ENCODE results near the gene MRPS18C. TPM values are rescaled to one million over a fixed set of nuclear protein-coding genes. Genes with fewer than 3 reads are reported as not detected.

MRPS18C gene
- total RNA-seq (10 to 100 TPM; 21.2 to 43.1 TPM), polyA plus RNA-seq (10 to 100 TPM; 35.4 to 47.4 TPM)
- long read RNA-seq, donor 1, transcript MRPS18C-204 (5 exons, 666 nt): minor isoform, 6 of 50 reads
- long read RNA-seq, donor 1, transcript MRPS18C-201 (6 exons, 1,643 nt): major isoform, 44 of 50 reads
- long read RNA-seq, donor 1, partial matches to known transcripts: 0 of 50 reads
- long read RNA-seq, donor 1, other reads (novel, unspliced or antisense): 0 of 50 reads
- long read RNA-seq, donor 2, transcript MRPS18C-204 (5 exons, 666 nt): minor isoform, 5 of 50 reads
- long read RNA-seq, donor 2, transcript MRPS18C-201 (6 exons, 1,643 nt): major isoform, 23 of 50 reads
- long read RNA-seq, donor 2, partial matches to known transcripts: 21 of 50 reads
- long read RNA-seq, donor 2, other reads (novel, unspliced or antisense): 0 of 50 reads
- long read RNA-seq, donor 3, transcript MRPS18C-201 (6 exons, 1,643 nt): major isoform, 26 of 32 reads
- long read RNA-seq, donor 3, partial matches to known transcripts: 0 of 32 reads
- long read RNA-seq, donor 3, other reads (novel, unspliced or antisense): 0 of 32 reads
- long read RNA-seq, donor 4, transcript MRPS18C-204 (5 exons, 666 nt): minor isoform, 6 of 30 reads
- long read RNA-seq, donor 4, transcript MRPS18C-201 (6 exons, 1,643 nt): major isoform, 22 of 30 reads
- long read RNA-seq, donor 4, partial matches to known transcripts: 0 of 30 reads
- long read RNA-seq, donor 4, other reads (novel, unspliced or antisense): 0 of 30 reads
- long read RNA-seq, donor 5, transcript MRPS18C-201 (6 exons, 1,643 nt): major isoform, 61 of 73 reads
- long read RNA-seq, donor 5, transcript MRPS18C-204 (5 exons, 666 nt): minor isoform, 9 of 73 reads
- long read RNA-seq, donor 5, partial matches to known transcripts: 0 of 73 reads
- long read RNA-seq, donor 5, other reads (novel, unspliced or antisense): 0 of 73 reads

DNA sequence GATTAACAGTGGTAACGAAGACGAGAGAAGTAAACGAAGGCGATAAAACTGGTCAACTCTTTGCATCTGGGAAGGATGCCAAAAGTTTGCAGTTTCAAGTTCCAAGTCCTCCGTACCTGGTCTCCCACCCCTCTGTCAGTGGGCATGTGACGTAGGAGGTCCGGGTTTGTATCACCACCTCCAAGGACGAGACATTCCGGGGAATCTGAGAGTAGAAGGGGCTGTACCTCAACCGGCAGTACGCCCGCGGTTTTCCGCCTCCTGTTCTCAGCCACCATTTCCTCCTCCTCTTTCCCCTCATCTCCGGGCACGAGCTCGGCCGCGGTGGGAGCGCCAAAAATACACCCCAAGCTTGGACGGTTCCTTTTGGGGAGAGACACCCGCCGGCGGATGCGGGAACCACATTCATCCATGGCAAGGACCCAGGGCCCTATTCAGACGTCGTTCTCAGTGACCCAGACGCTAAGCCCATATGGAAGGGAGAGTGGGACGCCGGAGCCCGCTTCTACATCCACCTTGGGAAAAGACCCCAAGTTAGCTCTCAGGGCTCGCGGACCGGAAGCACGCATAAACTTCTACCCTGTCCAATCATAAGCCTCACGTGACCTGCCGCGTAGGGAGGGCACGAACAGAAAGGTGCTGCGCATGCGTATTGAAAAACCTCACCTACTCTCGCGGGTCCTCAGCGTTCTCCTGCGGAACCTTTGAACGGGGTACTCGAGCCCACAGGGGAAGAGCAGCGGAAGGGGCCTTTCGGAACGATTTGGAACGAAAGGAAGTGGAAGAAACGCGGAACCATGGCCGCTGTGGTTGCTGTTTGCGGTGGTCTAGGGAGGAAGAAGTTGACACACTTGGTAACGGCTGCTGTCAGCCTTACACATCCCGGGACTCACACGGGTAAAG is at the start of gene MRPS18C, which contains the start of gene HELQ:
Gene MRPS18C, plus strand, starts transcription at position 778 of the 903 bp plus-strand sequence. Its CDS starts 20 bp downstream, at position 798.
Gene HELQ, minus strand, starts transcription at position 543 of the 903 bp plus-strand sequence. Its CDS starts 130 bp downstream, at position 413.
- Histone ChIP-seq H3K4me1 (ENCODE audit: control insufficient read depth in 5 of 5, insufficient read depth in 5 of 5, low read length in 5 of 5) (peaks cover 0 to 21% (median 3%) of the 10 kb centered on the region in 5 donors), H3K27me3 (ENCODE audit: control insufficient read depth in 3 of 3, insufficient read depth in 3 of 3, low read length in 2 of 3) (no peaks in the 10 kb centered on the region), H3K36me3 (ENCODE audit: control insufficient read depth in 4 of 4, insufficient read depth in 4 of 4, low read length in 4 of 4) (peaks cover 2 to 25% (median 13%) of the 10 kb centered on the region in 4 donors), H3K4me3 (peak within 1 kb of the TSS; percentile 66), H3K9ac (ENCODE audit: insufficient read depth in 1 of 2, low read length in 2 of 2) (peak within 1 kb of the TSS; percentile 84 to 99), H3K9me3 (ENCODE audit: control insufficient read depth in 4 of 4, insufficient read depth in 3 of 4, low read length in 3 of 4) (no peaks in the 10 kb centered on the region), H3K27ac (ENCODE audit: low read depth in 1 of 2, low read length in 1 of 2) (peak within 1 kb of the TSS; percentile 88 to 98)
- DNase-seq (peak; percentile 98 to 100 (median 100)), ATAC-seq (ENCODE audit: insufficient read depth, low FRiP score) (peak; percentile 94)
- TF ChIP-seq, protein P1, sequence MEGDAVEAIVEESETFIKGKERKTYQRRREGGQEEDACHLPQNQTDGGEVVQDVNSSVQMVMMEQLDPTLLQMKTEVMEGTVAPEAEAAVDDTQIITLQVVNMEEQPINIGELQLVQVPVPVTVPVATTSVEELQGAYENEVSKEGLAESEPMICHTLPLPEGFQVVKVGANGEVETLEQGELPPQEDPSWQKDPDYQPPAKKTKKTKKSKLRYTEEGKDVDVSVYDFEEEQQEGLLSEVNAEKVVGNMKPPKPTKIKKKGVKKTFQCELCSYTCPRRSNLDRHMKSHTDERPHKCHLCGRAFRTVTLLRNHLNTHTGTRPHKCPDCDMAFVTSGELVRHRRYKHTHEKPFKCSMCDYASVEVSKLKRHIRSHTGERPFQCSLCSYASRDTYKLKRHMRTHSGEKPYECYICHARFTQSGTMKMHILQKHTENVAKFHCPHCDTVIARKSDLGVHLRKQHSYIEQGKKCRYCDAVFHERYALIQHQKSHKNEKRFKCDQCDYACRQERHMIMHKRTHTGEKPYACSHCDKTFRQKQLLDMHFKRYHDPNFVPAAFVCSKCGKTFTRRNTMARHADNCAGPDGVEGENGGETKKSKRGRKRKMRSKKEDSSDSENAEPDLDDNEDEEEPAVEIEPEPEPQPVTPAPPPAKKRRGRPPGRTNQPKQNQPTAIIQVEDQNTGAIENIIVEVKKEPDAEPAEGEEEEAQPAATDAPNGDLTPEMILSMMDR (IDR thresholded peaks at IDR 0.05; ENCODE audit: control extremely low read depth, extremely low read depth): no peak
- 0 to 1% methylated on average over 58 of the region's 58 CpGs for WGBS, 2 donors

DNA sequence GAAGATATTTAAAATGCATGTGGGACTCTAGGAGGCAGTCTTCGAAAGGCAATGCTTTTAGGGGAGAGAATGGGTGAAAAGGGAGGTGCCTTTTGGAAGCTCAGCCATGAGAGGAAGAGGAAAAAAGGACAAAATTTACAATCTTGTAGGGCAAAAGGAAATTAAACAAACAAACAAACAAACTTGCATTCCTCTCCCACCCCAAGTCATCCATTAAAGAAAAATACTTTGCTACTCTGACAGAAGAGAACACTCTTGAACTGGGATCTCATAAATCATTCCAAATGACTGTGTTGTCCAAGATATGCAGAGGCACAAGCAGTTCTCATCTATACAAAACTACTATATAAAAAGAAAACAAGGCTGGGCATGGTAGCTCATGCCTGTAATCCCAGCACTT is 47.0 kb upstream of the MRPS18C start:
- no peak for ATAC-seq (ENCODE audit: insufficient read depth, low FRiP score)

DNA sequence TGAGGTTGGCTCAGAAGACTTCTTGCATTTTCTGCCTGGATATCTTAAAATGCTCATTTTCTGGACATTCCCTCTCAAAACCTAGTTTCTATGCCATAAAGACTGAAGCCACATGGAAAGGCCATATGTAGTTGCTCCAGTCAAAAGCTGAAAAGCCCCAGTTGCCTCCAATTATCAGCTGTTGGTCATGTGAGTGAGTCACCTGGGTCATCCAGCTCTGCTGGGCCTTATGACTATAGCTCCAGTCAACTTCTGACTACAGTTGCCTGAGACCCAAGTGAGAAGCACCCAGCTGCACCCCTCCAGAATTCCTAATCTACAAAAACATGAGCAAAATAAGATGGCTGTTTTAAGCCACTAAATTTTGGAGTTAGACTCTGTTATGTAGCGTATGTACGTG is 42.2 kb upstream of the MRPS18C start:
- no peak overlapping the region for H3K27ac ChIP-seq (ENCODE audit: low read depth in 1 of 2, low read length in 1 of 2)
- peaks cover 16 to 26% (median 19%) of the 10 kb centered on the region in 4 donors for H3K36me3 ChIP-seq (ENCODE audit: control insufficient read depth in 4 of 4, insufficient read depth in 4 of 4, low read length in 4 of 4)
- TF ChIP-seq, protein P1 (IDR thresholded peaks at IDR 0.05; ENCODE audit: control extremely low read depth, extremely low read depth): no peak
- no peak overlapping the region for H3K4me3 ChIP-seq
- H3K27me3 ChIP-seq (ENCODE audit: control insufficient read depth in 3 of 3, insufficient read depth in 3 of 3, low read length in 2 of 3): no peaks in the 10 kb centered on the region
- H3K4me1 ChIP-seq (ENCODE audit: control insufficient read depth in 5 of 5, insufficient read depth in 5 of 5, low read length in 5 of 5): no peaks in the 10 kb centered on the region
- 100% methylated on average over 2 of the region's 2 CpGs for WGBS, 2 donors
- H3K9me3 ChIP-seq (ENCODE audit: control insufficient read depth in 4 of 4, insufficient read depth in 3 of 4, low read length in 3 of 4): no peaks in the 10 kb centered on the region
- no peak overlapping the region for H3K9ac ChIP-seq (ENCODE audit: insufficient read depth in 1 of 2, low read length in 2 of 2)
- DNase-seq (no peak), ATAC-seq (ENCODE audit: insufficient read depth, low FRiP score) (no peak)

More for the DNA sequence above, 47.0 kb upstream of the MRPS18C start:
- DNase-seq: no peak
- TF ChIP-seq, protein P1 (IDR thresholded peaks at IDR 0.05; ENCODE audit: control extremely low read depth, extremely low read depth): no peak
- Histone ChIP-seq H3K4me3 (no peak overlapping the region), H3K27ac (ENCODE audit: low read depth in 1 of 2, low read length in 1 of 2) (no peak overlapping the region), H3K4me1 (ENCODE audit: control insufficient read depth in 5 of 5, insufficient read depth in 5 of 5, low read length in 5 of 5) (no peaks in the 10 kb centered on the region), H3K36me3 (ENCODE audit: control insufficient read depth in 4 of 4, insufficient read depth in 4 of 4, low read length in 4 of 4) (peaks cover 4 to 6% (median 5%) of the 10 kb centered on the region in 4 donors), H3K9me3 (ENCODE audit: control insufficient read depth in 4 of 4, insufficient read depth in 3 of 4, low read length in 3 of 4) (no peaks in the 10 kb centered on the region), H3K9ac (ENCODE audit: insufficient read depth in 1 of 2, low read length in 2 of 2) (no peak overlapping the region), H3K27me3 (ENCODE audit: control insufficient read depth in 3 of 3, insufficient read depth in 3 of 3, low read length in 2 of 3) (no peaks in the 10 kb centered on the region)
- 97 to 100% methylated on average over 1 of the region's 1 CpG for WGBS, 2 donors

Measured in lung (tissue), 16 donors.